H9 (cell line): ENCODE measurements around the gene PADI4. TPM values are rescaled to one million over a fixed set of nuclear protein-coding genes. Genes with fewer than 3 reads are reported as not detected.

ENCODE experiments used
- DNase-seq: peaks from one replicate; pipeline ENCODE4 v3.0.0-alpha.2; 2017
- H2AFZ ChIP-seq: one replicate; pipeline ENCODE4 v1.6.1; 2013; ENCODE audit warnings: mild to moderate bottlenecking, low read length, control low read depth, moderate library complexity
- H2AK5ac ChIP-seq: 2 replicates; pipeline ENCODE4 v1.6.1; 2013; ENCODE audit warnings: low read length, control low read depth, mixed read lengths; ENCODE audit not compliant: insufficient read length
- H2BK120ac ChIP-seq: one replicate; pipeline ENCODE4 v1.6.1; 2013; ENCODE audit warnings: low read depth, mild to moderate bottlenecking, low read length, control low read depth, inconsistent platforms; ENCODE audit not compliant: poor library complexity, severe bottlenecking
- H2BK12ac ChIP-seq: 2 replicates; pipeline ENCODE4 v1.6.1; 2013; ENCODE audit warnings: low read length, control low read depth, mixed read lengths, low read depth; ENCODE audit not compliant: insufficient read length
- H2BK15ac ChIP-seq: 2 replicates; pipeline ENCODE4 v1.6.1; 2013; ENCODE audit warnings: low read depth, low read length, control low read depth
- H2BK20ac ChIP-seq: one replicate; pipeline ENCODE4 v1.6.1; 2013; ENCODE audit warnings: low read depth, mild to moderate bottlenecking, low read length, control low read depth, inconsistent platforms; ENCODE audit not compliant: poor library complexity, severe bottlenecking
- H2BK5ac ChIP-seq: 2 replicates; pipeline ENCODE4 v1.6.1; 2013; ENCODE audit warnings: low read length, control low read depth, mixed read lengths; ENCODE audit not compliant: insufficient read length
- H3K14ac ChIP-seq: 2 replicates; pipeline ENCODE4 v1.6.1; 2013; ENCODE audit warnings: low read length, control low read depth; ENCODE audit not compliant: insufficient read depth
- H3K18ac ChIP-seq: 2 replicates; pipeline ENCODE4 v1.6.1; 2013; ENCODE audit warnings: low read depth, mild to moderate bottlenecking, mixed read lengths, low read length, control low read depth; ENCODE audit not compliant: insufficient read length
- H3K23ac ChIP-seq: 2 replicates; pipeline ENCODE4 v1.6.1; 2013; ENCODE audit warnings: low read length, control low read depth, mixed read lengths, low read depth; ENCODE audit not compliant: insufficient read length
- H3K23me2 ChIP-seq: 2 replicates; pipeline ENCODE4 v1.6.1; 2013; ENCODE audit warnings: low read depth, mild to moderate bottlenecking, mixed read lengths, low read length, control low read depth; ENCODE audit not compliant: insufficient read length, poor library complexity, severe bottlenecking
- H3K27ac ChIP-seq: 2 replicates; pipeline ENCODE4 v1.5.1; 2013; ENCODE audit warnings: low read length, control low read depth, mixed read lengths, low read depth; ENCODE audit not compliant: insufficient read length
- H3K27me3 ChIP-seq: 2 replicates; pipeline ENCODE4 v1.6.1; 2013; ENCODE audit warnings: low read length, control low read depth, inconsistent platforms; ENCODE audit not compliant: insufficient read depth
- H3K4ac ChIP-seq: 2 replicates; pipeline ENCODE4 v1.6.1; 2013; ENCODE audit warnings: low read depth, mild to moderate bottlenecking, control low read depth, inconsistent platforms, low read length, moderate library complexity
- H3K4me1 ChIP-seq: 2 replicates; pipeline ENCODE4 v1.6.1; 2013; ENCODE audit warnings: low read length, control low read depth, inconsistent platforms; ENCODE audit not compliant: insufficient read depth
- H3K4me2 ChIP-seq: 2 replicates; pipeline ENCODE4 v1.6.1; 2013; ENCODE audit warnings: low read length, control low read depth, mixed read lengths; ENCODE audit not compliant: insufficient read length, insufficient read depth
- H3K56ac ChIP-seq: 2 replicates; pipeline ENCODE4 v1.6.1; 2013; ENCODE audit warnings: low read depth, mild to moderate bottlenecking, mixed read lengths, low read length, control low read depth; ENCODE audit not compliant: insufficient read length
- H3K79me1 ChIP-seq: 2 replicates; pipeline ENCODE4 v1.6.1; 2013; ENCODE audit warnings: low read depth, mild to moderate bottlenecking, moderate library complexity, low read length, control low read depth, inconsistent platforms; ENCODE audit not compliant: insufficient read depth, poor library complexity, severe bottlenecking
- H3K79me2 ChIP-seq: 2 replicates; pipeline ENCODE4 v1.6.1; 2013; ENCODE audit warnings: low read length, control low read depth, inconsistent platforms; ENCODE audit not compliant: insufficient read depth
- H3K9ac ChIP-seq: 2 replicates; pipeline ENCODE4 v1.6.1; 2013; ENCODE audit warnings: low read length, control low read depth, mixed read lengths; ENCODE audit not compliant: insufficient read length; ENCODE audit errors: extremely low read depth
- H3K9me3 ChIP-seq: one replicate; pipeline ENCODE4 v1.6.1; 2013; ENCODE audit warnings: low read depth, low read length, inconsistent platforms; ENCODE audit not compliant: control insufficient read depth
- H3T11ph ChIP-seq: one replicate; pipeline ENCODE4 v1.6.1; 2013; ENCODE audit warnings: mild to moderate bottlenecking, low read length, control low read depth, inconsistent platforms
- H4K20me1 ChIP-seq: one replicate; pipeline ENCODE4 v1.6.1; 2013; ENCODE audit not compliant: control insufficient read depth, insufficient read length, insufficient read depth
- H4K5ac ChIP-seq: 2 replicates; pipeline ENCODE4 v1.6.1; 2013; ENCODE audit warnings: low read depth, mild to moderate bottlenecking, mixed read lengths, low read length, control low read depth; ENCODE audit not compliant: insufficient read length
- H4K8ac ChIP-seq: replicated peaks from 2 replicates; pipeline ENCODE4 v1.6.1; 2013; ENCODE audit warnings: low read length, control low read depth, mixed read lengths, low read depth; ENCODE audit not compliant: insufficient read length
- H4K91ac ChIP-seq: 2 replicates; pipeline ENCODE4 v1.6.1; 2013; ENCODE audit warnings: low read depth, mild to moderate bottlenecking, moderate library complexity, mixed read lengths, low read length, control low read depth; ENCODE audit not compliant: insufficient read length
- H3K27ac Mint-ChIP-seq, 3 experiments: 2 replicates in 2 of 3; 3 replicates in 1 of 3; pipeline ENCODE4 v1.8.0; 2020 to 2021; ENCODE audit warnings: mixed read lengths in 3 of 3, mild to moderate bottlenecking in 1 of 3, moderate library complexity in 1 of 3
- H3K27me3 Mint-ChIP-seq: 2 replicates; pipeline ENCODE4 v1.8.0; 2021; ENCODE audit warnings: low read depth, mild to moderate bottlenecking, moderate library complexity, mixed read lengths
- H3K36me3 Mint-ChIP-seq, 3 experiments: 2 replicates in 2 of 3; 3 replicates in 1 of 3; pipeline ENCODE4 v1.8.0; 2020 to 2021; ENCODE audit warnings: low read depth in 3 of 3, mixed read lengths in 3 of 3; ENCODE audit not compliant: insufficient read depth in 1 of 3
- H3K4me1 Mint-ChIP-seq, 2 experiments: 2 replicates each; pipeline ENCODE4 v1.8.0; 2020; ENCODE audit warnings: mixed read lengths in 2 of 2
- H3K4me3 Mint-ChIP-seq, 2 experiments: 2 replicates in 1 of 2; 3 replicates in 1 of 2; pipeline ENCODE4 v1.8.0; 2020 to 2021; ENCODE audit warnings: mild to moderate bottlenecking in 2 of 2, mixed read lengths in 2 of 2, moderate library complexity in 1 of 2
- H3K9me3 Mint-ChIP-seq, 2 experiments: 2 replicates in 1 of 2; 3 replicates in 1 of 2; pipeline ENCODE4 v1.8.0; 2020; ENCODE audit warnings: mild to moderate bottlenecking in 2 of 2, mixed read lengths in 2 of 2, moderate library complexity in 1 of 2
- WGBS: extraction: QIAGEN DNeasy Blood & Tissue Kit; methylation state at CpG from one replicate; pipeline ENCODE4 v1.1.7; 2013; ENCODE audit warnings: missing lambda C conversion rate, low lambda C conversion rate, mixed read lengths; ENCODE audit not compliant: insufficient read length; ENCODE audit errors: extremely low coverage; 5-methylcytosine and 5-hydroxymethylcytosine counted together
- total RNA-seq: library from RNA; stranded (reverse); gene quantifications from 2 replicates; pipeline ENCODE4 v1.2.1, GENCODE V29; 2021
- TF ChIP-seq, protein P1 (sequence below): fragments of 200-600 bp; sonication (generic); conservative IDR thresholded peaks from 3 replicates; pipeline ENCODE4 v1.8.0; 2021; ENCODE audit warnings: antibody characterized with exemption, mild to moderate bottlenecking

PADI4 gene
- total RNA-seq, 1 experiment from 2014 or later = 0.13 TPM

DNA sequence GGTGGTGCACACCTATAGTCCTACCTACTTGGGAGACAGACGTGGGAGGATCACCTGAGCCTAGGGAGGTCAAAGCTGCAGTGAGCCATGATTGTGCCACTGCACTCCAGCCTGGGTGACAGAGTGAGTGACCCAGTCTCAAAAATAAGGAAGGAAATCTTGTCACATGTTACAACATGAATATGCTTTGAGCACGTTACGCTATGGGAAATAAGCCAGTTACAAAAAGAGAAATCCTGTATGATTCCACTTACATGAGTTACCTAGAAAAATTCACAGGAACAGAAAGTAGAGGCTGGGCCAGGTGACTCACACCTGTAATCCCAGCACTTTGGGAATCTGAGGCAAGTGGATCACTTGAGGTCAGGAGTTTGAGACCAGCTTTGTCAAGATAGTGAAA, 57.3 kb downstream of the PADI4 start:
- Histone ChIP-seq H3T11ph (no peak overlapping the region), H4K5ac (no peak overlapping the region), H2AFZ (no peak overlapping the region), H2BK20ac (no peak overlapping the region), H4K8ac (no peak overlapping the region), H3K23me2 (no peaks in the 10 kb centered on the region), H3K18ac (no peak overlapping the region), H3K4me2 (no peak overlapping the region), H3K79me1 (no peaks in the 10 kb centered on the region), H3K9me3 (no peaks in the 10 kb centered on the region), H3K27ac (no peak overlapping the region), H3K23ac (no peak overlapping the region), H3K27me3 (no peaks in the 10 kb centered on the region), H4K20me1 (no peaks in the 10 kb centered on the region), H4K91ac (no peak overlapping the region), H3K14ac (no peak overlapping the region), H2BK5ac (no peak overlapping the region), H3K4ac (no peak overlapping the region), H2BK12ac (no peak overlapping the region), H3K9ac (no peak overlapping the region), H3K4me1 (no peaks in the 10 kb centered on the region), H2BK15ac (no peak overlapping the region), H2BK120ac (no peak overlapping the region), H2AK5ac (no peak overlapping the region), H3K79me2 (no peaks in the 10 kb centered on the region), H3K56ac (no peak overlapping the region)
- no CpG with 5 or more reads among the region's 3 CpGs for WGBS
- peaks cover 8 to 15% of the 10 kb centered on the region in 2 experiments for H3K4me1 Mint-ChIP-seq
- no peak overlapping the region for H3K27ac Mint-ChIP-seq
- peaks cover 11% of the 10 kb centered on the region for H3K27me3 Mint-ChIP-seq
- H3K9me3 Mint-ChIP-seq = no peaks in the 10 kb centered on the region
- no peak for DNase-seq
- no peak overlapping the region for H3K4me3 Mint-ChIP-seq
- H3K36me3 Mint-ChIP-seq = no peaks in the 10 kb centered on the region
- TF ChIP-seq, protein P1, sequence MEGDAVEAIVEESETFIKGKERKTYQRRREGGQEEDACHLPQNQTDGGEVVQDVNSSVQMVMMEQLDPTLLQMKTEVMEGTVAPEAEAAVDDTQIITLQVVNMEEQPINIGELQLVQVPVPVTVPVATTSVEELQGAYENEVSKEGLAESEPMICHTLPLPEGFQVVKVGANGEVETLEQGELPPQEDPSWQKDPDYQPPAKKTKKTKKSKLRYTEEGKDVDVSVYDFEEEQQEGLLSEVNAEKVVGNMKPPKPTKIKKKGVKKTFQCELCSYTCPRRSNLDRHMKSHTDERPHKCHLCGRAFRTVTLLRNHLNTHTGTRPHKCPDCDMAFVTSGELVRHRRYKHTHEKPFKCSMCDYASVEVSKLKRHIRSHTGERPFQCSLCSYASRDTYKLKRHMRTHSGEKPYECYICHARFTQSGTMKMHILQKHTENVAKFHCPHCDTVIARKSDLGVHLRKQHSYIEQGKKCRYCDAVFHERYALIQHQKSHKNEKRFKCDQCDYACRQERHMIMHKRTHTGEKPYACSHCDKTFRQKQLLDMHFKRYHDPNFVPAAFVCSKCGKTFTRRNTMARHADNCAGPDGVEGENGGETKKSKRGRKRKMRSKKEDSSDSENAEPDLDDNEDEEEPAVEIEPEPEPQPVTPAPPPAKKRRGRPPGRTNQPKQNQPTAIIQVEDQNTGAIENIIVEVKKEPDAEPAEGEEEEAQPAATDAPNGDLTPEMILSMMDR = no peak
